Fibroblast of skin of right quadriceps (primary cell): ENCODE results near the gene UBE2D4.
"Not testable (repeated sequence)": the region's sequence is repeated elsewhere in the genome, so short reads cannot be mapped to it uniquely, and the experiment has no call there.

Experiments used
- DNase-seq: peaks from one replicate; pipeline ENCODE4 v3.0.0-alpha.2; 2013

The UBE2D4 gene

GRCh38 chr7:43925984-43926797 is at the start of gene UBE2D4:
Gene UBE2D4, plus strand, starts transcription at chr7:43926436. Its CDS starts 97 bp downstream, at chr7:43926533.
- DNase-seq: peak; percentile 53

- DNase-seq: no peak
Measured at GRCh38 chr7:43876976-43877745, 49.1 kb upstream of the UBE2D4 start.

- DNase-seq: no peak
Measured at GRCh38 chr7:43877968-43878864, 48.0 kb upstream of the UBE2D4 start.

GRCh38 chr7:43878867-43879266 is 47.4 kb upstream of the UBE2D4 start:
- DNase-seq: no peak

- peak; percentile 49 for DNase-seq
Measured at GRCh38 chr7:43879477-43879876, 46.8 kb upstream of the UBE2D4 start.

- DNase-seq: no peak
Measured at GRCh38 chr7:43880596-43880995, 45.6 kb upstream of the UBE2D4 start.

GRCh38 chr7:43884209-43884608 is 42.0 kb upstream of the UBE2D4 start:
- DNase-seq: no peak

- no peak for DNase-seq
Measured at GRCh38 chr7:43884617-43885016, 41.6 kb upstream of the UBE2D4 start.

- DNase-seq: peak; percentile 40
Measured at GRCh38 chr7:43888993-43889945, 37.0 kb upstream of the UBE2D4 start.

- no peak for DNase-seq
Measured at GRCh38 chr7:43890468-43890867, 35.8 kb upstream of the UBE2D4 start.

GRCh38 chr7:43891069-43891955 is 34.9 kb upstream of the UBE2D4 start:
- no peak for DNase-seq

- DNase-seq: no peak
Measured at GRCh38 chr7:43895847-43896415, 30.3 kb upstream of the UBE2D4 start.

- not testable (repeated sequence) for DNase-seq
Measured at GRCh38 chr7:43898571-43898970, 27.7 kb upstream of the UBE2D4 start.

- no peak for DNase-seq
Measured at GRCh38 chr7:43902542-43903054, 23.6 kb upstream of the UBE2D4 start.

GRCh38 chr7:43904533-43905208 is 21.6 kb upstream of the UBE2D4 start:
- DNase-seq: peak; percentile 38

GRCh38 chr7:43905209-43905946 is 20.9 kb upstream of the UBE2D4 start:
- DNase-seq: no peak

GRCh38 chr7:43905956-43906330 is 20.3 kb upstream of the UBE2D4 start:
- peak; percentile 34 for DNase-seq

GRCh38 chr7:43906331-43907010 is 19.8 kb upstream of the UBE2D4 start, which contains the start of gene URGCP:
Gene URGCP, minus strand, starts transcription at chr7:43906596. Its CDS starts 21 bp downstream, at chr7:43906575.
- peak; percentile 44 for DNase-seq
